ENCODE results near the gene IP6K1. TPM values are rescaled to one million over a fixed set of nuclear protein-coding genes. Genes with fewer than 3 reads are reported as not detected.

Gene IP6K1
- total RNA-seq, 1 experiment from 2014 or later: 30.6 TPM

GRCh38 chr3:49733551-49733950, 52.8 kb downstream of the IP6K1 start:
- Histone ChIP-seq H3K4me2 (ENCODE audit: low read length) (no peak overlapping the region), H3K79me2 (ENCODE audit: insufficient read depth, low read length) (peaks cover 8% of the 10 kb centered on the region; the same call in 1 of the 2 replicates), H3K9me3 (ENCODE audit: control insufficient read depth in 1 of 2, insufficient read depth in 1 of 2, low read depth in 1 of 2, low read length in 2 of 2) (no peaks in the 10 kb centered on the region), H3K9me2 (ENCODE audit: insufficient read depth) (no peaks in the 10 kb centered on the region), H2AFZ (ENCODE audit: low read depth, low read length, poor library complexity, severe bottlenecking) (no peak overlapping the region), H3K9ac (ENCODE audit: low read length) (no peak overlapping the region), H3K4me3 (replicated peaks in 1 of 2; ENCODE audit: low read depth in 1 of 2, low read length in 2 of 2) (no peak overlapping the region), H3K4me1 (ENCODE audit: control insufficient read depth in 1 of 2, insufficient read depth in 2 of 2, low read length in 2 of 2) (no peaks in the 10 kb centered on the region), H3K27me3 (ENCODE audit: insufficient read depth, low read length) (no peaks in the 10 kb centered on the region), H4K20me1 (ENCODE audit: insufficient read depth) (no peaks in the 10 kb centered on the region), H3K36me3 (ENCODE audit: control insufficient read depth in 1 of 2, insufficient read depth in 2 of 2, low read length in 2 of 2) (peaks cover 28 to 30% of the 10 kb centered on the region in 2 experiments; a peak in 3 of 4 replicates), H3K27ac (ENCODE audit: low read depth, low read length) (no peak overlapping the region)
- CTCF ChIA-PET: no interaction called here
- RAD21 ChIA-PET (ENCODE audit: low non-redundant PET in 1 of 2, low total read pairs in 2 of 2, uncharacterized antibody in 2 of 2, unreplicated experiment in 2 of 2): no interaction called here
- BruUV-seq (replicated peaks): no TSS peak
- DNase-seq (ENCODE audit: low read depth, low spot score): no peak
- intact Hi-C loops (cut with micrococcal nuclease): no loop called here
- ATAC-seq: no peak
- TF ChIP-seq EZH2phosphoT487 (IDR thresholded peaks at IDR 0.05; ENCODE audit: borderline replicate concordance) (no peak), ZBTB33 (IDR thresholded peaks at IDR 0.05; ENCODE audit: extremely low read depth, insufficient replicate concordance, low read length) (no peak), REST (IDR thresholded peaks at IDR 0.05; ENCODE audit: low read depth) (no peak), JUND (IDR thresholded peaks at IDR 0.05) (no peak), RAD21 (IDR thresholded peaks at IDR 0.05; ENCODE audit: low read depth) (no peak), ATF3 (IDR thresholded peaks at IDR 0.05) (no peak), SIN3A (IDR thresholded peaks at IDR 0.05; ENCODE audit: low read depth) (no peak), TCF7L2 (IDR thresholded peaks at IDR 0.05; ENCODE audit: borderline replicate concordance, extremely low read depth, insufficient read depth, insufficient read length) (no peak), POLR2AphosphoS5 (IDR thresholded peaks at IDR 0.05; ENCODE audit: low read depth, low read length) (no peak), EGR1 (IDR thresholded peaks at IDR 0.05; ENCODE audit: low read depth) (no peak), FOSL1 (IDR thresholded peaks at IDR 0.05; ENCODE audit: low read depth) (no peak), ELF1 (IDR thresholded peaks at IDR 0.05; ENCODE audit: borderline replicate concordance, low read depth) (no peak), MAX (IDR thresholded peaks at IDR 0.05) (no peak), YY1 (IDR thresholded peaks at IDR 0.05; ENCODE audit: extremely low read depth, insufficient replicate concordance, low read depth, low read length) (no peak), ZFX (IDR thresholded peaks at IDR 0.05) (no peak), POLR2A (IDR thresholded peaks at IDR 0.05; ENCODE audit: borderline replicate concordance, extremely low read depth, insufficient read depth, insufficient read length) (no peak), CBX3 (IDR thresholded peaks at IDR 0.05; ENCODE audit: low read depth) (no peak)
- POLR2A ChIA-PET: no interaction called here
